PFSK-1 (cell line): Measurements from ENCODE around the gene PAAF1.
A peak's percentile ranks its signal among the peaks of the same experiment; 100 is the strongest.

ENCODE experiments used
- FOXP2 ChIP-seq: optimal IDR thresholded peaks from 2 replicates; pipeline ENCODE3; 2011; ENCODE audit warnings: borderline replicate concordance, control low read depth, inconsistent platforms; ENCODE audit not compliant: insufficient read depth; ENCODE audit errors: extremely low read length, extremely low read depth
- POLR2AphosphoS5 ChIP-seq: IDR thresholded peaks from 2 replicates; pipeline ENCODE4 v1.6.1; 2012; ENCODE audit warnings: low read depth, mild to moderate bottlenecking, control low read depth, low read length, moderate library complexity
- SIN3A ChIP-seq: IDR thresholded peaks from 2 replicates; pipeline ENCODE4 v1.6.1; 2012; ENCODE audit warnings: mild to moderate bottlenecking, low read length, moderate library complexity, borderline replicate concordance; ENCODE audit not compliant: insufficient read depth
- TAF1 ChIP-seq: IDR thresholded peaks from 2 replicates; pipeline ENCODE4 v1.6.1; 2012; ENCODE audit warnings: low read length, control low read depth, borderline replicate concordance; ENCODE audit not compliant: insufficient read depth
- TF ChIP-seq, protein P1 (sequence below), 2 experiments: IDR thresholded peaks; 2 replicates each; pipeline versions ENCODE4 v1.6.1 to v1.8.0; 2011 to 2012; ENCODE audit warnings: low read depth in 2 of 2, low read length in 2 of 2, control low read depth in 1 of 2, inconsistent platforms in 1 of 2, mild to moderate bottlenecking in 1 of 2, moderate library complexity in 1 of 2; ENCODE audit not compliant: insufficient read depth in 1 of 2

PAAF1 gene

DNA sequence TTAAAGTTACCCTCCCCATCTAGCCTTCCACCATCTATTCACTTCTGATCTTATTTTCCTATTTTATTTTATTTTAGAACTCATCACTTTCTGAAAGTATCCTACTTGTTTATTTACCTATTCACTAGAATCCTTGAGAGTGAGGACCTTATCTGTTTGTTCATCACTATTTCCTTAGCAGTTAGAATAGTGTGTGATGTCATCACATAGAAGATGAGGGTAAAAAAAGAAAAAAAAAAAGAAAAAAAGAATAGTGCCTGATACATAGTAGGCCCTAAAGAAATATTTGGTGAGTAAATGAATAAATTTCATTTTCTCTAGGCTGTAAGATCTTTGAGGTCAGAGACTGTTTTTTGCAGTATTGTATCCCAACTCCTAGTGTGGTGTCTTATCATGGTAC lies 36.7 kb downstream of the PAAF1 start:
- TF ChIP-seq FOXP2 (no peak), TAF1 (no peak), SIN3A (no peak), POLR2AphosphoS5 (no peak)
- TF ChIP-seq, protein P1, sequence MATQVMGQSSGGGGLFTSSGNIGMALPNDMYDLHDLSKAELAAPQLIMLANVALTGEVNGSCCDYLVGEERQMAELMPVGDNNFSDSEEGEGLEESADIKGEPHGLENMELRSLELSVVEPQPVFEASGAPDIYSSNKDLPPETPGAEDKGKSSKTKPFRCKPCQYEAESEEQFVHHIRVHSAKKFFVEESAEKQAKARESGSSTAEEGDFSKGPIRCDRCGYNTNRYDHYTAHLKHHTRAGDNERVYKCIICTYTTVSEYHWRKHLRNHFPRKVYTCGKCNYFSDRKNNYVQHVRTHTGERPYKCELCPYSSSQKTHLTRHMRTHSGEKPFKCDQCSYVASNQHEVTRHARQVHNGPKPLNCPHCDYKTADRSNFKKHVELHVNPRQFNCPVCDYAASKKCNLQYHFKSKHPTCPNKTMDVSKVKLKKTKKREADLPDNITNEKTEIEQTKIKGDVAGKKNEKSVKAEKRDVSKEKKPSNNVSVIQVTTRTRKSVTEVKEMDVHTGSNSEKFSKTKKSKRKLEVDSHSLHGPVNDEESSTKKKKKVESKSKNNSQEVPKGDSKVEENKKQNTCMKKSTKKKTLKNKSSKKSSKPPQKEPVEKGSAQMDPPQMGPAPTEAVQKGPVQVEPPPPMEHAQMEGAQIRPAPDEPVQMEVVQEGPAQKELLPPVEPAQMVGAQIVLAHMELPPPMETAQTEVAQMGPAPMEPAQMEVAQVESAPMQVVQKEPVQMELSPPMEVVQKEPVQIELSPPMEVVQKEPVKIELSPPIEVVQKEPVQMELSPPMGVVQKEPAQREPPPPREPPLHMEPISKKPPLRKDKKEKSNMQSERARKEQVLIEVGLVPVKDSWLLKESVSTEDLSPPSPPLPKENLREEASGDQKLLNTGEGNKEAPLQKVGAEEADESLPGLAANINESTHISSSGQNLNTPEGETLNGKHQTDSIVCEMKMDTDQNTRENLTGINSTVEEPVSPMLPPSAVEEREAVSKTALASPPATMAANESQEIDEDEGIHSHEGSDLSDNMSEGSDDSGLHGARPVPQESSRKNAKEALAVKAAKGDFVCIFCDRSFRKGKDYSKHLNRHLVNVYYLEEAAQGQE (IDR thresholded peaks at IDR 0.05; ENCODE audit: insufficient read depth in 1 of 2, low read depth in 2 of 2, low read length in 2 of 2), result no peak

DNA sequence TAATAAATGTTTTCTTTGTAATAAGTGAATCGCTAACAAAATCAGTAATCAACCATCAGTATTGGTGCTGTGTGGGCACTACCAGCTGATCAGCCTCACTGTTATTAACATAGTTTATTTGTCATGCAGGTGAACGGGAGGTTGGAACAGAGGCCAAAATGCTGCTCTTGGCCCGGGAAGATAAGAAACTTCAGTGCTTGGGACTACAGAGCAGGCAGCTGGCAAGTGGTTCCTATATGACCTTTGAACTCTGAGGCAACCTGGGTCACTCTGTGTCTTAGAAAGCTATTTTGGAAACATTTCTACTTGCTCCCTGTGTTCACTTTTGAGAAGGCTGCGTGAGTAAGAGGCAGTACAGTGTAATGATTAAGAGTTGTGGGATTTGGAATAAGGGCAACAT lies 37.5 kb downstream of the PAAF1 start:
- TF ChIP-seq POLR2AphosphoS5 (no peak), FOXP2 (no peak), SIN3A (no peak), TAF1 (no peak)
- TF ChIP-seq, protein P1 (IDR thresholded peaks at IDR 0.05; ENCODE audit: insufficient read depth in 1 of 2, low read depth in 2 of 2, low read length in 2 of 2), result no peak

DNA sequence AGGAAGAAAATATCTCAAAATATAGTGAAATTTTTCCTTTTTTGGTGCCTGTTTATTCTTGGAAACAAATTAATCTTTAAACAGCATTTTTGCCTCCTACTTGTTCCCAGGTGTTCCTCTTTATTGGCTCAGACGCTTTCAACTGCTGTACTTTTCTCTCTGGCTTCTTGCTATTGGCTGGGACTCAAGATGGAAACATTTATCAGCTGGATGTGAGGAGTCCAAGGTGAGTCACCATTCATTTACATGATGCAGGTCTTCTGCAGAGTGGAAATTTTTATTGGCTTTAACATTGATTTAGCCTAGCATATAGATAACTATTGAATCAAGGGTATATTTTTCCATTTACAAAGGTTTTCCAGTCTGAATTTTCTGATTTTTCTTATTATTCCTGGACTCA lies 39.6 kb downstream of the PAAF1 start:
- TF ChIP-seq FOXP2, result no peak
- TF ChIP-seq TAF1, result no peak
- no peak for TF ChIP-seq POLR2AphosphoS5
- TF ChIP-seq, protein P1 (IDR thresholded peaks at IDR 0.05; ENCODE audit: insufficient read depth in 1 of 2, low read depth in 2 of 2, low read length in 2 of 2), result no peak
- no peak for TF ChIP-seq SIN3A

DNA sequence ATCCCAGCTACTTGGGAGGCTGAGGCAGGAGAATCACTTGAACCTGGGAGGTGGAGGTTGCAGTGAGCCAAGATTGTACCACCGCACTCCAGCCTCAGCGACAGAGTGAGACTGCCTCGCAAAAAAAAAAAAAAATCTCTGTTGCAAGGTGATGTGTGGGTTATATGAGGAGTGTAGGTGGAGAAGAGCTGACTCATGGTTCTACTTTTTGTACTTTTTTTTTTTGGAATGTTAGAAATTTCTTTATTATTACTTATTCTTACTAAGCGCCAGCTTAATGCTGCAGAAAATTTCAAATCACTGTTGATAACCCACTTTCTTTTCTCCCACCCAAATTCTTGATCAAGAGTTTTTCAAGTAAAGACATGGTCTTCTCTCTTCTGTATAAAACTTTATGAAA lies 44.4 kb downstream of the PAAF1 start:
- TF ChIP-seq TAF1 (no peak), SIN3A (no peak), FOXP2 (no peak), POLR2AphosphoS5 (no peak)
- TF ChIP-seq, protein P1 (IDR thresholded peaks at IDR 0.05; ENCODE audit: insufficient read depth in 1 of 2, low read depth in 2 of 2, low read length in 2 of 2), result no peak

DNA sequence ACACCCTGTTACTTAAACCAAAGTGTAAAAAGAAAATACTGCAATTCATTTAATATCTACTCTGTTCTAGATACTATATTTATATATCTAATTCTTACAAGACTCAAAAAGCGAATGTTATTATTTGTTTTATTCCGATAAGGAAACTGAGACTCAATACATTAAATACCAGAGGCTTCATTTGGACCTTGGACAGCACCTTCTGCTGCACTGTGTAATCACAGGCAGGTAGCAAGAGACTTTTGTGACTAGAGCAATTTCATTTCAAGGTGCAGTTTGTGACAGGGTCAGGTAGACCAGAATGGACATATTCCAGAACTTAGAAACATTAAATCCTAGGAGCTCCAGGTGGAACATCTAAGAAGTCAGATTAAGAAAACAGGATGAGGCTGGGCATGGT lies 52.6 kb downstream of the PAAF1 start:
- TF ChIP-seq, protein P1 (IDR thresholded peaks at IDR 0.05; ENCODE audit: insufficient read depth in 1 of 2, low read depth in 2 of 2, low read length in 2 of 2), result peak in 1 of 2 experiments; percentile 77; a peak in 1 of 4 replicates
- no peak for TF ChIP-seq SIN3A
